H9 (cell line): ENCODE results near the gene COL18A1. TPM values are rescaled to one million over a fixed set of nuclear protein-coding genes. Genes with fewer than 3 reads are reported as not detected.
"Not testable (repeated sequence)": the region's sequence is repeated elsewhere in the genome, so short reads cannot be mapped to it uniquely, and the experiment has no call there.

Experiments used
- DNase-seq: peaks from one replicate; pipeline ENCODE4 v3.0.0-alpha.2; 2017
- H2AFZ ChIP-seq: one replicate; pipeline ENCODE4 v1.6.1; 2013; ENCODE audit warnings: mild to moderate bottlenecking, low read length, control low read depth, moderate library complexity
- H2AK5ac ChIP-seq: 2 replicates; pipeline ENCODE4 v1.6.1; 2013; ENCODE audit warnings: low read length, control low read depth, mixed read lengths; ENCODE audit not compliant: insufficient read length
- H2BK120ac ChIP-seq: one replicate; pipeline ENCODE4 v1.6.1; 2013; ENCODE audit warnings: low read depth, mild to moderate bottlenecking, low read length, control low read depth, inconsistent platforms; ENCODE audit not compliant: poor library complexity, severe bottlenecking
- H2BK12ac ChIP-seq: 2 replicates; pipeline ENCODE4 v1.6.1; 2013; ENCODE audit warnings: low read length, control low read depth, mixed read lengths, low read depth; ENCODE audit not compliant: insufficient read length
- H2BK15ac ChIP-seq: 2 replicates; pipeline ENCODE4 v1.6.1; 2013; ENCODE audit warnings: low read depth, low read length, control low read depth
- H2BK20ac ChIP-seq: one replicate; pipeline ENCODE4 v1.6.1; 2013; ENCODE audit warnings: low read depth, mild to moderate bottlenecking, low read length, control low read depth, inconsistent platforms; ENCODE audit not compliant: poor library complexity, severe bottlenecking
- H2BK5ac ChIP-seq: 2 replicates; pipeline ENCODE4 v1.6.1; 2013; ENCODE audit warnings: low read length, control low read depth, mixed read lengths; ENCODE audit not compliant: insufficient read length
- H3K14ac ChIP-seq: 2 replicates; pipeline ENCODE4 v1.6.1; 2013; ENCODE audit warnings: low read length, control low read depth; ENCODE audit not compliant: insufficient read depth
- H3K18ac ChIP-seq: 2 replicates; pipeline ENCODE4 v1.6.1; 2013; ENCODE audit warnings: low read depth, mild to moderate bottlenecking, mixed read lengths, low read length, control low read depth; ENCODE audit not compliant: insufficient read length
- H3K23ac ChIP-seq: 2 replicates; pipeline ENCODE4 v1.6.1; 2013; ENCODE audit warnings: low read length, control low read depth, mixed read lengths, low read depth; ENCODE audit not compliant: insufficient read length
- H3K23me2 ChIP-seq: 2 replicates; pipeline ENCODE4 v1.6.1; 2013; ENCODE audit warnings: low read depth, mild to moderate bottlenecking, mixed read lengths, low read length, control low read depth; ENCODE audit not compliant: insufficient read length, poor library complexity, severe bottlenecking
- H3K27ac ChIP-seq: 2 replicates; pipeline ENCODE4 v1.5.1; 2013; ENCODE audit warnings: low read length, control low read depth, mixed read lengths, low read depth; ENCODE audit not compliant: insufficient read length
- H3K27me3 ChIP-seq: 2 replicates; pipeline ENCODE4 v1.6.1; 2013; ENCODE audit warnings: low read length, control low read depth, inconsistent platforms; ENCODE audit not compliant: insufficient read depth
- H3K4ac ChIP-seq: 2 replicates; pipeline ENCODE4 v1.6.1; 2013; ENCODE audit warnings: low read depth, mild to moderate bottlenecking, control low read depth, inconsistent platforms, low read length, moderate library complexity
- H3K4me1 ChIP-seq: 2 replicates; pipeline ENCODE4 v1.6.1; 2013; ENCODE audit warnings: low read length, control low read depth, inconsistent platforms; ENCODE audit not compliant: insufficient read depth
- H3K4me2 ChIP-seq: 2 replicates; pipeline ENCODE4 v1.6.1; 2013; ENCODE audit warnings: low read length, control low read depth, mixed read lengths; ENCODE audit not compliant: insufficient read length, insufficient read depth
- H3K56ac ChIP-seq: 2 replicates; pipeline ENCODE4 v1.6.1; 2013; ENCODE audit warnings: low read depth, mild to moderate bottlenecking, mixed read lengths, low read length, control low read depth; ENCODE audit not compliant: insufficient read length
- H3K79me1 ChIP-seq: 2 replicates; pipeline ENCODE4 v1.6.1; 2013; ENCODE audit warnings: low read depth, mild to moderate bottlenecking, moderate library complexity, low read length, control low read depth, inconsistent platforms; ENCODE audit not compliant: insufficient read depth, poor library complexity, severe bottlenecking
- H3K79me2 ChIP-seq: 2 replicates; pipeline ENCODE4 v1.6.1; 2013; ENCODE audit warnings: low read length, control low read depth, inconsistent platforms; ENCODE audit not compliant: insufficient read depth
- H3K9ac ChIP-seq: 2 replicates; pipeline ENCODE4 v1.6.1; 2013; ENCODE audit warnings: low read length, control low read depth, mixed read lengths; ENCODE audit not compliant: insufficient read length; ENCODE audit errors: extremely low read depth
- H3K9me3 ChIP-seq: one replicate; pipeline ENCODE4 v1.6.1; 2013; ENCODE audit warnings: low read depth, low read length, inconsistent platforms; ENCODE audit not compliant: control insufficient read depth
- H3T11ph ChIP-seq: one replicate; pipeline ENCODE4 v1.6.1; 2013; ENCODE audit warnings: mild to moderate bottlenecking, low read length, control low read depth, inconsistent platforms
- H4K20me1 ChIP-seq: one replicate; pipeline ENCODE4 v1.6.1; 2013; ENCODE audit not compliant: control insufficient read depth, insufficient read length, insufficient read depth
- H4K5ac ChIP-seq: 2 replicates; pipeline ENCODE4 v1.6.1; 2013; ENCODE audit warnings: low read depth, mild to moderate bottlenecking, mixed read lengths, low read length, control low read depth; ENCODE audit not compliant: insufficient read length
- H4K8ac ChIP-seq: replicated peaks from 2 replicates; pipeline ENCODE4 v1.6.1; 2013; ENCODE audit warnings: low read length, control low read depth, mixed read lengths, low read depth; ENCODE audit not compliant: insufficient read length
- H4K91ac ChIP-seq: 2 replicates; pipeline ENCODE4 v1.6.1; 2013; ENCODE audit warnings: low read depth, mild to moderate bottlenecking, moderate library complexity, mixed read lengths, low read length, control low read depth; ENCODE audit not compliant: insufficient read length
- H3K27ac Mint-ChIP-seq, 3 experiments: 2 replicates in 2 of 3; 3 replicates in 1 of 3; pipeline ENCODE4 v1.8.0; 2020 to 2021; ENCODE audit warnings: mixed read lengths in 3 of 3, mild to moderate bottlenecking in 1 of 3, moderate library complexity in 1 of 3
- H3K27me3 Mint-ChIP-seq: 2 replicates; pipeline ENCODE4 v1.8.0; 2021; ENCODE audit warnings: low read depth, mild to moderate bottlenecking, moderate library complexity, mixed read lengths
- H3K36me3 Mint-ChIP-seq, 3 experiments: 2 replicates in 2 of 3; 3 replicates in 1 of 3; pipeline ENCODE4 v1.8.0; 2020 to 2021; ENCODE audit warnings: low read depth in 3 of 3, mixed read lengths in 3 of 3; ENCODE audit not compliant: insufficient read depth in 1 of 3
- H3K4me1 Mint-ChIP-seq, 2 experiments: 2 replicates each; pipeline ENCODE4 v1.8.0; 2020; ENCODE audit warnings: mixed read lengths in 2 of 2
- H3K4me3 Mint-ChIP-seq, 2 experiments: 2 replicates in 1 of 2; 3 replicates in 1 of 2; pipeline ENCODE4 v1.8.0; 2020 to 2021; ENCODE audit warnings: mild to moderate bottlenecking in 2 of 2, mixed read lengths in 2 of 2, moderate library complexity in 1 of 2
- H3K9me3 Mint-ChIP-seq, 2 experiments: 2 replicates in 1 of 2; 3 replicates in 1 of 2; pipeline ENCODE4 v1.8.0; 2020; ENCODE audit warnings: mild to moderate bottlenecking in 2 of 2, mixed read lengths in 2 of 2, moderate library complexity in 1 of 2
- WGBS: extraction: QIAGEN DNeasy Blood & Tissue Kit; methylation state at CpG from one replicate; pipeline ENCODE4 v1.1.7; 2013; ENCODE audit warnings: missing lambda C conversion rate, low lambda C conversion rate, mixed read lengths; ENCODE audit not compliant: insufficient read length; ENCODE audit errors: extremely low coverage; 5-methylcytosine and 5-hydroxymethylcytosine counted together
- total RNA-seq: library from RNA; stranded (reverse); gene quantifications from 2 replicates; pipeline ENCODE4 v1.2.1, GENCODE V29; 2021
- TF ChIP-seq, protein P1 (sequence below): fragments of 200-600 bp; sonication (generic); conservative IDR thresholded peaks from 3 replicates; pipeline ENCODE4 v1.8.0; 2021; ENCODE audit warnings: antibody characterized with exemption, mild to moderate bottlenecking

Gene COL18A1
- total RNA-seq, 1 experiment from 2014 or later: 232 TPM

DNA sequence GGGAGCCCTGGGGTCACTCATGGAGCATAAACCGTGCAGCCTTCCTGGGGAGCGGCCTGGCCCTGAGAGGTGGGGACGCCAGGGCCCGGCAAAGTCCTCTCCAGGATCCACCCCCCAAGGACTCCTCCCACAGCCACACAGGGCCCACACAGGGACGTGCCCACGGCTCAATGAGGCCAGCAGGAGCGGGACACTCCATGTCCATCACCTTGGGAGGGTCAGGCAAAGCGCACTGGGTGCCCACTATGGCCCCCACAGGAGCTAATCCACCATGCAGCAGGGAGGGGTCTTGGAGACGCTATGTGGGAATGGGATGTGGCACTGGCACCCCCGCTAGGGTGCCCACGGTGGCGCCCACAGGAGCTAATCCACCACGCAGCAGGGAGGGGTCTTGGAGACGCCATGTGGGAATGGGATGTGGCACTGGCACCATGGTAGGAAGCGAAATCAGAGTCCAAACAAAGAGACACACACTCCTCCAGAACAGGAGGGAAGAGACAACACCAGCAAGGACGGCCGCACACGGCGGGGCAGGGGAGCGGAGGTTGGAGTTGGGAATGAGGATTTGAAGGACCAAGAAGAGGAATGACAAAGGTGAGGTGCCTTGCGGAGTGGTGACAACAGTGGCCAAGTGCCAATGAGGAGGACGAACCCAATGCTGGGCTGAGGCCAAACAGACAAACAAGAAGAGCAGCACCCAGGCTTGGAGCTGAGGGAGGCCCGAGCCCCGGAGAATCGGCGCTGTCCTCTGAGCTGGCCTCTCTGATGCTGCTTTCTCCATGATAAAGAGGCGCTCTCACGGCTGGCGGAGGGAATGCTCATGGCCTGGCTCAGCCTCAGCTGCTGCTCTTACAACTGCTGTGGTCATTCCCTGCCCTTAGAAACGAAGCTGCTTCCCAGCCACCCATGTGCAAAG is 155.4 kb downstream of the COL18A1 start:
- Histone ChIP-seq H3K4ac (no peak overlapping the region), H3K4me2 (no peak overlapping the region), H4K91ac (no peak overlapping the region), H3K23me2 (no peaks in the 10 kb centered on the region), H3K56ac (no peak overlapping the region), H3K79me2 (no peaks in the 10 kb centered on the region), H2AK5ac (no peak overlapping the region), H2BK120ac (no peak overlapping the region), H3K18ac (no peak overlapping the region), H2BK15ac (no peak overlapping the region), H3K23ac (no peak overlapping the region), H2BK12ac (no peak overlapping the region), H2AFZ (no peak overlapping the region), H3K27me3 (no peaks in the 10 kb centered on the region), H3K9ac (no peak overlapping the region), H3K27ac (no peak overlapping the region), H3T11ph (no peak overlapping the region), H3K4me1 (no peaks in the 10 kb centered on the region; the same call in 1 of the 2 replicates), H3K79me1 (no peaks in the 10 kb centered on the region), H2BK20ac (no peak overlapping the region), H3K14ac (no peak overlapping the region), H4K8ac (no peak overlapping the region), H3K9me3 (no peaks in the 10 kb centered on the region), H4K20me1 (no peaks in the 10 kb centered on the region), H4K5ac (no peak overlapping the region), H2BK5ac (no peak overlapping the region)
- H3K27ac Mint-ChIP-seq: no peak overlapping the region
- TF ChIP-seq, protein P1, sequence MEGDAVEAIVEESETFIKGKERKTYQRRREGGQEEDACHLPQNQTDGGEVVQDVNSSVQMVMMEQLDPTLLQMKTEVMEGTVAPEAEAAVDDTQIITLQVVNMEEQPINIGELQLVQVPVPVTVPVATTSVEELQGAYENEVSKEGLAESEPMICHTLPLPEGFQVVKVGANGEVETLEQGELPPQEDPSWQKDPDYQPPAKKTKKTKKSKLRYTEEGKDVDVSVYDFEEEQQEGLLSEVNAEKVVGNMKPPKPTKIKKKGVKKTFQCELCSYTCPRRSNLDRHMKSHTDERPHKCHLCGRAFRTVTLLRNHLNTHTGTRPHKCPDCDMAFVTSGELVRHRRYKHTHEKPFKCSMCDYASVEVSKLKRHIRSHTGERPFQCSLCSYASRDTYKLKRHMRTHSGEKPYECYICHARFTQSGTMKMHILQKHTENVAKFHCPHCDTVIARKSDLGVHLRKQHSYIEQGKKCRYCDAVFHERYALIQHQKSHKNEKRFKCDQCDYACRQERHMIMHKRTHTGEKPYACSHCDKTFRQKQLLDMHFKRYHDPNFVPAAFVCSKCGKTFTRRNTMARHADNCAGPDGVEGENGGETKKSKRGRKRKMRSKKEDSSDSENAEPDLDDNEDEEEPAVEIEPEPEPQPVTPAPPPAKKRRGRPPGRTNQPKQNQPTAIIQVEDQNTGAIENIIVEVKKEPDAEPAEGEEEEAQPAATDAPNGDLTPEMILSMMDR: no peak
- H3K9me3 Mint-ChIP-seq: peaks cover 2 to 5% of the 10 kb centered on the region in 2 experiments; a peak in 3 of 5 replicates
- WGBS: no CpG with 5 or more reads among the region's 30 CpGs
- no peak for DNase-seq
- no peak overlapping the region for H3K4me3 Mint-ChIP-seq
- H3K36me3 Mint-ChIP-seq: no peaks in the 10 kb centered on the region
- H3K27me3 Mint-ChIP-seq: peaks cover 38% of the 10 kb centered on the region
- H3K4me1 Mint-ChIP-seq: peaks cover 15% of the 10 kb centered on the region in 2 experiments

DNA sequence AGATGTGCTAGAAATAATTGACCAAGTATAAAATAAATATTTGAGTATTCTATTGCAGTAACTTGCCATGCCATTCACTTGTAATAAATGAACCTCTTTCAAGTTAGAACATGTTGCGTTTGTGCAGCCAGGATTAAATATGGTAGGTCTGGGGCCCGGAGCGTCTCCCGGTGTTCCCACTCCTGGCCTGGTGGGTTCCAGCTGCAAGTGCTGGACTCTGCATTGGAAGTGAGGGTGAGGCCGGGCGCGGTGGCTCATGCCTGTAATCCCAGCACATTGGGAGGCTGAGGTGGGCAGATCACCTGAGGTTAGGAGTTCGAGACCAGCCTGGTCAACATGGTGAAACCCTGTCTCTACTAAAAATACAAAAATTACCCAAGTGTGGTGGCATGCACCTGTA is 156.3 kb downstream of the COL18A1 start:
- H3K9ac ChIP-seq, DNase-seq, H3K79me1 ChIP-seq, H4K5ac ChIP-seq, H3K36me3 Mint-ChIP-seq, H3K18ac ChIP-seq, H2BK5ac ChIP-seq, H3K4me2 ChIP-seq, H3K14ac ChIP-seq, H2AK5ac ChIP-seq, H2BK20ac ChIP-seq, H4K20me1 ChIP-seq, H3T11ph ChIP-seq, H3K27ac ChIP-seq, H3K4me3 Mint-ChIP-seq, H4K8ac ChIP-seq, H3K4me1 ChIP-seq, H3K9me3 ChIP-seq, H3K27me3 ChIP-seq, H3K23me2 ChIP-seq, H2AFZ ChIP-seq, H3K27ac Mint-ChIP-seq, H3K4ac ChIP-seq, H2BK15ac ChIP-seq, H2BK120ac ChIP-seq, H4K91ac ChIP-seq, H3K79me2 ChIP-seq, H3K9me3 Mint-ChIP-seq, H3K23ac ChIP-seq, H3K56ac ChIP-seq, H2BK12ac ChIP-seq: not testable (repeated sequence)
- whole genome bisulfite sequencing: no CpG with 5 or more reads among the region's 8 CpGs
- peaks cover 15% of the 10 kb centered on the region in 2 experiments for H3K4me1 Mint-ChIP-seq
- H3K27me3 Mint-ChIP-seq: peaks cover 42% of the 10 kb centered on the region
